ENCODE data around the gene KCTD20. TPM values are rescaled to one million over a fixed set of nuclear protein-coding genes. Genes with fewer than 3 reads are reported as not detected.

The KCTD20 gene
- total RNA-seq, 1 experiment from 2014 or later: 23.7 TPM

DNA sequence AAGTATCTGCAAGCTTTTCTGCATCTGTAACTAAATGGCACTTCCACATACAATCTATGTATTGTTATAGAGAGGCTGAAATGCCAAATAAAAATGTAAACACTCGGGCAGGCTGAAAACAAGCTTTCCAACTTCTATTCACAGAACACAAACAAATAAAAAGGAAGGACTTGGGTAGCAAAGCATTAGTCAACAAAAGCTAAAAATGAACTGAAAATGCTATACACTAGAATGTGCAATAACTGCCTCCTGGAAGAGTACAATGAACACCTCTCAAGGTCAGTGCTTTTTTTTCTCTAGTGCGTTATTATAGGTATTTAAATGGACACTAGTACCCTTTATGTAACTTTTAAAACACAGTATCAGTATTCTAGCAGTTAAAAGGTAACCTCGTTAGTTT is 73.0 kb downstream of the KCTD20 start:
- peaks cover 4 to 22% of the 10 kb centered on the region in 2 experiments; a peak in 3 of 4 replicates for H3K36me3 ChIP-seq (ENCODE audit: control insufficient read depth in 1 of 2, insufficient read depth in 2 of 2, low read length in 2 of 2)
- no peak overlapping the region for H2AFZ ChIP-seq (ENCODE audit: low read depth, low read length, poor library complexity, severe bottlenecking)
- TF ChIP-seq SP1 (IDR thresholded peaks at IDR 0.05; ENCODE audit: low read depth) (no peak), RAD21 (IDR thresholded peaks at IDR 0.05; ENCODE audit: low read depth) (no peak), FOSL1 (IDR thresholded peaks at IDR 0.05; ENCODE audit: low read depth) (no peak), EZH2phosphoT487 (IDR thresholded peaks at IDR 0.05; ENCODE audit: borderline replicate concordance) (no peak), EZH2 (IDR thresholded peaks at IDR 0.05) (no peak), ELF1 (IDR thresholded peaks at IDR 0.05; ENCODE audit: borderline replicate concordance, low read depth) (no peak)
- TF ChIP-seq, protein P1, sequence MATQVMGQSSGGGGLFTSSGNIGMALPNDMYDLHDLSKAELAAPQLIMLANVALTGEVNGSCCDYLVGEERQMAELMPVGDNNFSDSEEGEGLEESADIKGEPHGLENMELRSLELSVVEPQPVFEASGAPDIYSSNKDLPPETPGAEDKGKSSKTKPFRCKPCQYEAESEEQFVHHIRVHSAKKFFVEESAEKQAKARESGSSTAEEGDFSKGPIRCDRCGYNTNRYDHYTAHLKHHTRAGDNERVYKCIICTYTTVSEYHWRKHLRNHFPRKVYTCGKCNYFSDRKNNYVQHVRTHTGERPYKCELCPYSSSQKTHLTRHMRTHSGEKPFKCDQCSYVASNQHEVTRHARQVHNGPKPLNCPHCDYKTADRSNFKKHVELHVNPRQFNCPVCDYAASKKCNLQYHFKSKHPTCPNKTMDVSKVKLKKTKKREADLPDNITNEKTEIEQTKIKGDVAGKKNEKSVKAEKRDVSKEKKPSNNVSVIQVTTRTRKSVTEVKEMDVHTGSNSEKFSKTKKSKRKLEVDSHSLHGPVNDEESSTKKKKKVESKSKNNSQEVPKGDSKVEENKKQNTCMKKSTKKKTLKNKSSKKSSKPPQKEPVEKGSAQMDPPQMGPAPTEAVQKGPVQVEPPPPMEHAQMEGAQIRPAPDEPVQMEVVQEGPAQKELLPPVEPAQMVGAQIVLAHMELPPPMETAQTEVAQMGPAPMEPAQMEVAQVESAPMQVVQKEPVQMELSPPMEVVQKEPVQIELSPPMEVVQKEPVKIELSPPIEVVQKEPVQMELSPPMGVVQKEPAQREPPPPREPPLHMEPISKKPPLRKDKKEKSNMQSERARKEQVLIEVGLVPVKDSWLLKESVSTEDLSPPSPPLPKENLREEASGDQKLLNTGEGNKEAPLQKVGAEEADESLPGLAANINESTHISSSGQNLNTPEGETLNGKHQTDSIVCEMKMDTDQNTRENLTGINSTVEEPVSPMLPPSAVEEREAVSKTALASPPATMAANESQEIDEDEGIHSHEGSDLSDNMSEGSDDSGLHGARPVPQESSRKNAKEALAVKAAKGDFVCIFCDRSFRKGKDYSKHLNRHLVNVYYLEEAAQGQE (IDR thresholded peaks at IDR 0.05; ENCODE audit: low read depth): no peak
- TF ChIP-seq, protein P2, sequence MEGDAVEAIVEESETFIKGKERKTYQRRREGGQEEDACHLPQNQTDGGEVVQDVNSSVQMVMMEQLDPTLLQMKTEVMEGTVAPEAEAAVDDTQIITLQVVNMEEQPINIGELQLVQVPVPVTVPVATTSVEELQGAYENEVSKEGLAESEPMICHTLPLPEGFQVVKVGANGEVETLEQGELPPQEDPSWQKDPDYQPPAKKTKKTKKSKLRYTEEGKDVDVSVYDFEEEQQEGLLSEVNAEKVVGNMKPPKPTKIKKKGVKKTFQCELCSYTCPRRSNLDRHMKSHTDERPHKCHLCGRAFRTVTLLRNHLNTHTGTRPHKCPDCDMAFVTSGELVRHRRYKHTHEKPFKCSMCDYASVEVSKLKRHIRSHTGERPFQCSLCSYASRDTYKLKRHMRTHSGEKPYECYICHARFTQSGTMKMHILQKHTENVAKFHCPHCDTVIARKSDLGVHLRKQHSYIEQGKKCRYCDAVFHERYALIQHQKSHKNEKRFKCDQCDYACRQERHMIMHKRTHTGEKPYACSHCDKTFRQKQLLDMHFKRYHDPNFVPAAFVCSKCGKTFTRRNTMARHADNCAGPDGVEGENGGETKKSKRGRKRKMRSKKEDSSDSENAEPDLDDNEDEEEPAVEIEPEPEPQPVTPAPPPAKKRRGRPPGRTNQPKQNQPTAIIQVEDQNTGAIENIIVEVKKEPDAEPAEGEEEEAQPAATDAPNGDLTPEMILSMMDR (IDR thresholded peaks at IDR 0.05 in 2 of 3, conservative IDR thresholded peaks at IDR 0.05 in 1 of 3; ENCODE audit: borderline replicate concordance in 1 of 3, insufficient read depth in 1 of 3, low read depth in 2 of 3, low read length in 2 of 3): no peak
- ChIA-PET RAD21 (ENCODE audit: low non-redundant PET in 1 of 2, low total read pairs in 2 of 2, uncharacterized antibody in 2 of 2, unreplicated experiment in 2 of 2) (no interaction called here), POLR2A (no interaction called here), CTCF (no interaction called here)
- no peaks in the 10 kb centered on the region for H3K27me3 ChIP-seq (ENCODE audit: insufficient read depth, low read length)
- H3K9me3 ChIP-seq (ENCODE audit: control insufficient read depth in 1 of 2, insufficient read depth in 1 of 2, low read depth in 1 of 2, low read length in 2 of 2): no peaks in the 10 kb centered on the region
- H3K9ac ChIP-seq (ENCODE audit: low read length): no peak overlapping the region
- H3K79me2 ChIP-seq (ENCODE audit: insufficient read depth, low read length): no peaks in the 10 kb centered on the region
- ATAC-seq (no peak), DNase-seq (ENCODE audit: low read depth, low spot score) (no peak)
- no peaks in the 10 kb centered on the region for H3K9me2 ChIP-seq (ENCODE audit: insufficient read depth)
- no peaks in the 10 kb centered on the region for H4K20me1 ChIP-seq (ENCODE audit: insufficient read depth)
- H3K4me1 ChIP-seq (ENCODE audit: control insufficient read depth in 1 of 2, insufficient read depth in 2 of 2, low read length in 2 of 2): no peaks in the 10 kb centered on the region
- H3K27ac ChIP-seq (ENCODE audit: low read depth, low read length): no peak overlapping the region
- intact Hi-C loops (cut with micrococcal nuclease): no loop called here
- H3K4me2 ChIP-seq (ENCODE audit: low read length): no peak overlapping the region
- no TSS peak for BruUV-seq (replicated peaks)
- H3K4me3 ChIP-seq (replicated peaks in 1 of 2; ENCODE audit: low read depth in 1 of 2, low read length in 2 of 2): no peak overlapping the region

Measured in HCT116 (cell line).